Progenitor cell of endocrine pancreas (in vitro differentiated cells): ENCODE measurements around the gene NKX6-2. TPM values are rescaled to one million over a fixed set of nuclear protein-coding genes. Genes with fewer than 3 reads are reported as not detected.
"Not testable (repeated sequence)": the region's sequence is repeated elsewhere in the genome, so short reads cannot be mapped to it uniquely, and the experiment has no call there.

ENCODE experiments used
- DNase-seq: peaks from one replicate; pipeline ENCODE4 v3.0.0; 2021; ENCODE audit warnings: low spot score; ENCODE audit not compliant: unreplicated experiment
- H3K27ac Mint-ChIP-seq: 2 replicates; pipeline ENCODE4 v1.8.0; 2021; ENCODE audit warnings: mild to moderate bottlenecking, moderate library complexity, mixed read lengths
- H3K27me3 Mint-ChIP-seq: 2 replicates; pipeline ENCODE4 v1.8.0; 2021; ENCODE audit warnings: mixed read lengths
- H3K36me3 Mint-ChIP-seq: 2 replicates; pipeline ENCODE4 v1.8.0; 2022; ENCODE audit warnings: mixed read lengths; ENCODE audit not compliant: insufficient read depth
- H3K4me1 Mint-ChIP-seq: 2 replicates; pipeline ENCODE4 v1.8.0; 2021; ENCODE audit warnings: low read depth, mixed read lengths
- H3K4me3 Mint-ChIP-seq: 2 replicates; pipeline ENCODE4 v1.8.0; 2021; ENCODE audit warnings: low read depth, mild to moderate bottlenecking, moderate library complexity, mixed read lengths
- H3K9me3 Mint-ChIP-seq: 2 replicates; pipeline ENCODE4 v1.8.0; 2021; ENCODE audit warnings: low read depth, mixed read lengths
- total RNA-seq: library from RNA; stranded (reverse); gene quantifications from 2 replicates; pipeline ENCODE4 v1.2.1, GENCODE V29; 2021
- TF ChIP-seq, protein P1 (sequence below): fragments of 200-600 bp; sonication (generic); IDR thresholded peaks from one replicate; pipeline ENCODE4 v1.5.0; 2021; ENCODE audit warnings: antibody characterized with exemption, mild to moderate bottlenecking; ENCODE audit not compliant: unreplicated experiment

NKX6-2 gene
- total RNA-seq, 1 donor from 2014 or later: 43.9 TPM

DNA sequence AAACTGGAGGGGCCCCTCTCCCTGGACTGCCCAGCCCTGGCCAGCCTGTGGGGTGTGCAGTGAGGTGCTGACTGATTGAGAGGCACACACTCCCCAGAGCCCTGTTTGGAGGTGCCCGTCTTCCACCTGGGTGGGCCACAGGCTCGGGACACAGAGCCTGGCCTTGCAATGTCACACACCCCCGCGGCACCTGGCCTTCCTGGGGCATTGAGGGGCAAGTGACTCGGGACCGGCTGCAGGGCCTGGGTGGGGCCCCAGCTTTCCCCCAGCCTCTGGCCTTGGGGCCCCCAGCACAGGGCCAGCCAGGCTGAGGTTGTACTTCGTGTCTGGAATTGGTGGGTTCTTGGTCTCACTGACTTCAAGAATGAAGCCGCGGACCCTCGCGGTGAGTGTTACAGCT lies 13.9 kb upstream of the NKX6-2 start:
- Mint-ChIP-seq H3K27me3 (peaks cover 6% of the 10 kb centered on the region), H3K27ac (no peak overlapping the region), H3K9me3 (no peaks in the 10 kb centered on the region), H3K4me3 (no peak overlapping the region), H3K4me1 (peaks cover 1% of the 10 kb centered on the region), H3K36me3 (peaks cover 3% of the 10 kb centered on the region)
- TF ChIP-seq, protein P1, sequence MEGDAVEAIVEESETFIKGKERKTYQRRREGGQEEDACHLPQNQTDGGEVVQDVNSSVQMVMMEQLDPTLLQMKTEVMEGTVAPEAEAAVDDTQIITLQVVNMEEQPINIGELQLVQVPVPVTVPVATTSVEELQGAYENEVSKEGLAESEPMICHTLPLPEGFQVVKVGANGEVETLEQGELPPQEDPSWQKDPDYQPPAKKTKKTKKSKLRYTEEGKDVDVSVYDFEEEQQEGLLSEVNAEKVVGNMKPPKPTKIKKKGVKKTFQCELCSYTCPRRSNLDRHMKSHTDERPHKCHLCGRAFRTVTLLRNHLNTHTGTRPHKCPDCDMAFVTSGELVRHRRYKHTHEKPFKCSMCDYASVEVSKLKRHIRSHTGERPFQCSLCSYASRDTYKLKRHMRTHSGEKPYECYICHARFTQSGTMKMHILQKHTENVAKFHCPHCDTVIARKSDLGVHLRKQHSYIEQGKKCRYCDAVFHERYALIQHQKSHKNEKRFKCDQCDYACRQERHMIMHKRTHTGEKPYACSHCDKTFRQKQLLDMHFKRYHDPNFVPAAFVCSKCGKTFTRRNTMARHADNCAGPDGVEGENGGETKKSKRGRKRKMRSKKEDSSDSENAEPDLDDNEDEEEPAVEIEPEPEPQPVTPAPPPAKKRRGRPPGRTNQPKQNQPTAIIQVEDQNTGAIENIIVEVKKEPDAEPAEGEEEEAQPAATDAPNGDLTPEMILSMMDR: no peak
- DNase-seq: no peak

DNA sequence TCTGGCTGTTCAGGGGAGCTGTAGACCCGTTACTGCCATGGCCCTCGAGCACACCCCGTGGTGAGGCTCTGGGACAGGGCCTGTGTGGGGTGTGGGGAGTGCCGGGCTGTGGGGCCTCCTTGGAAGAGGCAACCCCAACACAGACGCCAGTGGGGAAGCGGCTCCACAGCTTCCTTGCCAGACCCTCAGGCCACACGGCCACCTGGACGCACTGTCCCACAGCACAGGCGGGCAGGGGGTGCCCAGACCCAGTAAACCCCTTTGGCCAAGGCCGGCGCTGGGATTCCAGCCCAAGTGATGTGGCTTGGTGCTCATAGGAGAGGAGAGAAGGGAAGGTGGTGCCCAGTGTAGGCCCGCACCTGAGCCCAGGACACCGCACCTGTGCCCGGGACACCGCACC lies 12.9 kb upstream of the NKX6-2 start:
- Mint-ChIP-seq H3K27ac (no peak overlapping the region), H3K9me3 (no peaks in the 10 kb centered on the region), H3K4me1 (no peaks in the 10 kb centered on the region), H3K27me3 (peaks cover 6% of the 10 kb centered on the region), H3K36me3 (peaks cover 3% of the 10 kb centered on the region), H3K4me3 (no peak overlapping the region)
- TF ChIP-seq, protein P1: no peak
- DNase-seq: no peak

DNA sequence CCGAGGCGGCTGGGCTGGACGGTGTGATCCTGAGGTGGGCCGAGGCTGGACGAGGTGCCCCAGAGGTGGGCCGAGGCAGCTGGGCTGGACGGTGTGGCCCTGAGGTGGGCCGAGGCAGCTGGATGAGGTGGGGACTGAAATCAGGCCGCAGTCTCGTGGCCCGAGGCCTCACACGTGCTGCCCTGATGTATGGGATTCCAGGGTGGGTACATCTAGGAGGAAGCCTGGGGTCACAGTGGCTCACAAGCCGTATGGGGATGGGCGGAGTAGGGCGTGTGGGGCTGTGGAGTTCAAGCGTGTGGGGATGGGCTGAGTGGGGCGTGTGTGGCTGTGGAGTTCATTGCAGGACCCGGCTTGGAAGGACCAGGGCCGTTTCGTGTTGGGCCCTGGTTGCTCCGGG lies 12.5 kb upstream of the NKX6-2 start:
- TF ChIP-seq, protein P1: no peak
- DNase-seq: no peak
- Mint-ChIP-seq H3K27me3 (peaks cover 6% of the 10 kb centered on the region), H3K9me3 (no peaks in the 10 kb centered on the region), H3K36me3 (peaks cover 3% of the 10 kb centered on the region), H3K4me3 (no peak overlapping the region), H3K27ac (no peak overlapping the region), H3K4me1 (no peaks in the 10 kb centered on the region)

DNA sequence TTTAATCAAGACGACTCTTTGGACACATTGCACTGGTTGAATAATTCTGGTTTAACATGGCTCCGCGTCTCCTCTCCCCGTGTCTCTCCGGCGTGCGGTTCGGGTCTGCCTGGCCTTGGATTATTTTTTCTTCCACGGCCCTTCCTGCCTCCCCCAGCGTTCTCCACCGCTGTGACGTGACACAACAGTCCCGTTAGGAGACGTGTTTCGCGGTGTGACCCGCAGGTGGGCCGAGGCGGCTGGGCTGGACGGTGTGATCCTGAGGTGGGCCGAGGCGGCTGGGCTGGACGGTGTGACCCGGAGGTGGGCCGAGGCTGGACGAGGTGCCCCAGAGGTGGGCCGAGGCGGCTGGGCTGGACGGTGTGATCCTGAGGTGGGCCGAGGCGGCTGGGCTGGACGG lies 12.0 kb upstream of the NKX6-2 start:
- H3K27me3 Mint-ChIP-seq, H3K9me3 Mint-ChIP-seq, H3K4me1 Mint-ChIP-seq, H3K36me3 Mint-ChIP-seq, DNase-seq, H3K27ac Mint-ChIP-seq, H3K4me3 Mint-ChIP-seq: not testable (repeated sequence)

DNA sequence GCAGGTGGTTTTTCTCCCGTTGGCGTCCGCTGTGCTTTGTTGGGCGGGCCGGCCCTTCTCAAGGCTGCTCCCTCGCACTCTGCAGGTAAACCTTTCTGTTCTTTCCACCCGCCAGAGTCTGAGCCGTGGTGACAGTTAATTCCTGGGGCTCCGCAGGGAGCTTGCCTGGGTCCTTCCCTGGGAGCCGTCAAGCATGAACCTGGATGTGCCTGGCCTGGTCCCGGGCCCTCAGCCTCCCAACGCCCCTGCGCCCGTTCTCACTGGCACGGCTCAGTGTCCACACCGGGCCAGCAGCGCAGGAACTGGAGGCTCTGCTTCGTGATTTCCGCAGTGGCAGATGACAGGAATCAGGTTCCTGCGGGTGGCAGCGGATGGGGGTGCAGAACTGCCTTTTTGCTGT lies 10.9 kb upstream of the NKX6-2 start:
- TF ChIP-seq, protein P1: no peak
- Mint-ChIP-seq H3K27me3 (peaks cover 11% of the 10 kb centered on the region), H3K36me3 (peaks cover 3% of the 10 kb centered on the region), H3K9me3 (no peaks in the 10 kb centered on the region), H3K4me3 (no peak overlapping the region), H3K27ac (no peak overlapping the region), H3K4me1 (no peaks in the 10 kb centered on the region)
- DNase-seq: no peak

DNA sequence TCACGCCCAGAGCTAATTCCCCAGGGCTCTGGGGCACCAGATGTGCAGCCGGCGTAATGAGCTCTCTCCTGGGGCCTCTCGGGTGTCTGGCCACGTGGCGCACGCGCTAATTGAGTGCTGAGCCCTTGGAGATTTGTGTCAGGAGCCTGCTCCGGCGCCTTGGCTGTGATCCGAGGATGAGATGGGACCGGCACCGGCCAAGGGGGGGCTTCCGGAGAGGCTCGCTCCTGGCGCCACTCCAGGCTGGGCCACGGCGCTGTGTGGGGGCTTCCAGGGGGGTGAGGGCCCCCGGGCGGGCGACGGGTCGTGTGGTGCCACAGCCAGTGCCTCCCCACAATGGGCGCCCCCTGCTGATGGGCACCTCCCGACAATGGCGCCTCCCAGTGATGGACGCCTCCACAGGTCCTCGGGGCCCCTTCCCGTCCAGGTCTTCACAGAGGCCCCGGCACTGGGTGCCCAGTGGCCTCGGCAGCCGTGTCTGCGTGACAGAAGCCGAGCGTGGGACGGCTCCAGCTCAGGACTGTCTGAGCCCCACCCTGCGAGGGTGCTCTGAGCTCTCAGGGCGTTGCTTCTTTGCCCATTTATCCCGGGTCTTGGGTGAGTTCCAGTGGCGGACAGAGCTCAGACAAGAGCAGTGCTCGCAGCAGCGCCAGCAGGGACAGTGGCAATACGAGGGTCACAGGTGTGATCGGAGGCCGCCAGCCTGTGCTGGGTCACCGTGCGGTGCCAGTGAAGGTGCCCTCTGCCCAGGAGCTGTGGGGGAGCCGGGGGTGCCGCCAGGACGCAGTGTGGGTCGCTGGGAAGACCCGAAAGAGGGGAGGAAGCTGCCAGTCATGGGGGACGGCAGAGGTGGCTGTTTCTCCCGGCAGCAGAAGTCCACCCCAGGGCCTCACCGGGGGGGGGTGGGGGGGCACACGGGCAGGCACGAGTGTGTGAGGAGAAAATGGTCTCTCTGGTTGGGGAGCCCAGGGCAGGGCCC lies 8.2 kb upstream of the NKX6-2 start:
- H3K9me3 Mint-ChIP-seq: no peaks in the 10 kb centered on the region
- H3K4me1 Mint-ChIP-seq: no peaks in the 10 kb centered on the region
- H3K36me3 Mint-ChIP-seq: no peaks in the 10 kb centered on the region
- no peak for DNase-seq
- peaks cover 17% of the 10 kb centered on the region for H3K27me3 Mint-ChIP-seq
- H3K27ac Mint-ChIP-seq: no peak overlapping the region
- H3K4me3 Mint-ChIP-seq: no peak overlapping the region
- TF ChIP-seq, protein P1: no peak
